BE2C (cell line): ENCODE measurements around the gene CXCL14.

ENCODE experiments used
- DNase-seq: peaks from one replicate; pipeline ENCODE4 v3.0.0-alpha.2; 2020
- H3K27me3 ChIP-seq: fragments of 250-450 bp; sonication (Bioruptor Pico); 2 replicates; pipeline ENCODE4 v1.5.1; 2020; ENCODE audit warnings: mild to moderate bottlenecking
- H3K36me3 ChIP-seq: fragments of 250-450 bp; sonication (Bioruptor Pico); 2 replicates; pipeline ENCODE4 v1.5.1; 2020; ENCODE audit warnings: mild to moderate bottlenecking
- H3K4me1 ChIP-seq: fragments of 250-450 bp; sonication (Bioruptor Pico); 2 replicates; pipeline ENCODE4 v1.5.1; 2020
- H3K4me3 ChIP-seq: 2 replicates; pipeline ENCODE4 v1.5.1; 2011; ENCODE audit warnings: low read depth, low read length
- H3K9me3 ChIP-seq: fragments of 250-450 bp; sonication (Bioruptor Pico); 2 replicates; pipeline ENCODE4 v1.5.1; 2020
- CTCF ChIP-seq: IDR thresholded peaks from 2 replicates; pipeline ENCODE4 v1.5.1; 2012; ENCODE audit warnings: mild to moderate bottlenecking, low read depth, low read length

The CXCL14 gene

GRCh38 chr5:135615581-135616260, 36.9 kb upstream of the CXCL14 start:
- no peak for DNase-seq
- TF ChIP-seq CTCF = no peak
- Histone ChIP-seq H3K9me3 (no peaks in the 10 kb centered on the region), H3K4me3 (no peak overlapping the region), H3K27me3 (no peaks in the 10 kb centered on the region), H3K4me1 (no peaks in the 10 kb centered on the region), H3K36me3 (no peaks in the 10 kb centered on the region)

- H3K4me3 ChIP-seq = no peak overlapping the region
- H3K9me3 ChIP-seq = no peaks in the 10 kb centered on the region
- no peaks in the 10 kb centered on the region for H3K4me1 ChIP-seq
- H3K36me3 ChIP-seq = no peaks in the 10 kb centered on the region
- DNase-seq = no peak
- H3K27me3 ChIP-seq = no peaks in the 10 kb centered on the region
- TF ChIP-seq CTCF = no peak
These were observed 36.4 kb upstream of the CXCL14 start for GRCh38 chr5:135615171-135615570.

GRCh38 chr5:135609981-135610380, 31.2 kb upstream of the CXCL14 start:
- no peak for TF ChIP-seq CTCF
- no peak overlapping the region for H3K4me3 ChIP-seq
- peaks cover 4% of the 10 kb centered on the region; the same call in 1 of the 2 replicates for H3K27me3 ChIP-seq
- no peaks in the 10 kb centered on the region for H3K36me3 ChIP-seq
- DNase-seq = no peak
- no peaks in the 10 kb centered on the region for H3K4me1 ChIP-seq
- no peaks in the 10 kb centered on the region for H3K9me3 ChIP-seq

GRCh38 chr5:135608761-135609443, 30.1 kb upstream of the CXCL14 start:
- Histone ChIP-seq H3K36me3 (no peaks in the 10 kb centered on the region), H3K4me1 (no peaks in the 10 kb centered on the region), H3K27me3 (peaks cover 4% of the 10 kb centered on the region; the same call in 1 of the 2 replicates), H3K4me3 (no peak overlapping the region), H3K9me3 (no peaks in the 10 kb centered on the region)
- no peak for DNase-seq
- no peak for TF ChIP-seq CTCF

- no peak overlapping the region for H3K4me3 ChIP-seq
- DNase-seq = no peak
- no peaks in the 10 kb centered on the region for H3K4me1 ChIP-seq
- no peaks in the 10 kb centered on the region for H3K9me3 ChIP-seq
- peaks cover 4% of the 10 kb centered on the region; the same call in 1 of the 2 replicates for H3K27me3 ChIP-seq
- no peak for TF ChIP-seq CTCF
- H3K36me3 ChIP-seq = no peaks in the 10 kb centered on the region
These were observed 29.6 kb upstream of the CXCL14 start for GRCh38 chr5:135608361-135608760.

- Histone ChIP-seq H3K27me3 (peaks cover 4% of the 10 kb centered on the region; the same call in 1 of the 2 replicates), H3K36me3 (no peaks in the 10 kb centered on the region), H3K4me3 (no peak overlapping the region), H3K9me3 (no peaks in the 10 kb centered on the region), H3K4me1 (no peaks in the 10 kb centered on the region)
- DNase-seq = no peak
- TF ChIP-seq CTCF = no peak
These were observed 27.6 kb upstream of the CXCL14 start for GRCh38 chr5:135606431-135606830.
